Keratinocyte (primary cell): ENCODE measurements around the gene SHISA9.

ENCODE experiments used
- CTCF ChIP-seq, 3 experiments: IDR thresholded peaks in 1 of 3; conservative IDR thresholded peaks in 1 of 3; optimal IDR thresholded peaks in 1 of 3; 2 replicates in 2 of 3; 3 replicates in 1 of 3; pipeline versions ENCODE3 to v1.5.1; 2011; ENCODE audit warnings: low read length in 3 of 3, mild to moderate bottlenecking in 3 of 3, moderate library complexity in 2 of 3, control low read depth in 1 of 3, inconsistent platforms in 1 of 3; ENCODE audit not compliant: insufficient read depth in 2 of 3; ENCODE audit errors: extremely low read depth in 1 of 3
- EZH2 ChIP-seq: IDR thresholded peaks from one replicate; pipeline ENCODE4 v1.6.1; 2012; ENCODE audit warnings: inconsistent platforms, mild to moderate bottlenecking, low read length, moderate library complexity

GRCh38 chr16:13123991-13124390, 222.6 kb downstream of the SHISA9 start:
- TF ChIP-seq CTCF (optimal IDR thresholded peaks at IDR 0.05 in 1 of 3, IDR thresholded peaks at IDR 0.05 in 1 of 3, conservative IDR thresholded peaks at IDR 0.05 in 1 of 3; ENCODE audit: extremely low read depth in 1 of 3, insufficient read depth in 2 of 3, low read length in 3 of 3), result no peak
- TF ChIP-seq EZH2, result no peak
